ENCODE measurements around the gene CHSY3. TPM values are rescaled to one million over a fixed set of nuclear protein-coding genes. Genes with fewer than 3 reads are reported as not detected.

Gene CHSY3
- total RNA-seq, 4 donors from 2014 or later, result 0.84 to 4.3 (median 2.6) TPM

DNA sequence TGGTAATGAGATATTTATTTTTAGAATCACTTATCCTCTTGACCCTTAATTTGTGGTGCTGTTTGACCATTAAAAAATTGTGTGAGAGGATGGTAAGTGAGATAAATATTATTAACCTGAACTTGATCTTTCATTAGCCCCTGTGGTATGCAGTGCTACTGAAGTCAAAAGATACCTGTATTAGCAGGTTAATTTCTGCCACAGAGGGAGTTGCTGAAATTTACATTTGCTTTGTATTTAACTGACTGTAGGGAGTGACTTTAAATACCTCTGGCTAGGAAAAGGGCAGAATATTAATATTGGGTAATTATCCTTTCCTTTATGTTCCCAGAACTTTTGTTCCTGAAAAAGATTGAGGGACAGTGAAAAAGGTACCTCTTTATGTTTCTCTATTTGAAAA lies 133.6 kb downstream of the CHSY3 start:
- intact Hi-C loops (cut with DNase I; ENCODE audit: low total_unique reads), result no loop called here
- DNase-seq (ENCODE audit: low spot score in 2 of 2), result no peak
- TF ChIP-seq, protein P1, sequence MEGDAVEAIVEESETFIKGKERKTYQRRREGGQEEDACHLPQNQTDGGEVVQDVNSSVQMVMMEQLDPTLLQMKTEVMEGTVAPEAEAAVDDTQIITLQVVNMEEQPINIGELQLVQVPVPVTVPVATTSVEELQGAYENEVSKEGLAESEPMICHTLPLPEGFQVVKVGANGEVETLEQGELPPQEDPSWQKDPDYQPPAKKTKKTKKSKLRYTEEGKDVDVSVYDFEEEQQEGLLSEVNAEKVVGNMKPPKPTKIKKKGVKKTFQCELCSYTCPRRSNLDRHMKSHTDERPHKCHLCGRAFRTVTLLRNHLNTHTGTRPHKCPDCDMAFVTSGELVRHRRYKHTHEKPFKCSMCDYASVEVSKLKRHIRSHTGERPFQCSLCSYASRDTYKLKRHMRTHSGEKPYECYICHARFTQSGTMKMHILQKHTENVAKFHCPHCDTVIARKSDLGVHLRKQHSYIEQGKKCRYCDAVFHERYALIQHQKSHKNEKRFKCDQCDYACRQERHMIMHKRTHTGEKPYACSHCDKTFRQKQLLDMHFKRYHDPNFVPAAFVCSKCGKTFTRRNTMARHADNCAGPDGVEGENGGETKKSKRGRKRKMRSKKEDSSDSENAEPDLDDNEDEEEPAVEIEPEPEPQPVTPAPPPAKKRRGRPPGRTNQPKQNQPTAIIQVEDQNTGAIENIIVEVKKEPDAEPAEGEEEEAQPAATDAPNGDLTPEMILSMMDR (IDR thresholded peaks at IDR 0.05), result no peak
- no peak for TF ChIP-seq POLR2A (IDR thresholded peaks at IDR 0.05)
- no peak overlapping the region for H3K4me3 ChIP-seq (ENCODE audit: low read depth, poor library complexity, severe bottlenecking)

DNA sequence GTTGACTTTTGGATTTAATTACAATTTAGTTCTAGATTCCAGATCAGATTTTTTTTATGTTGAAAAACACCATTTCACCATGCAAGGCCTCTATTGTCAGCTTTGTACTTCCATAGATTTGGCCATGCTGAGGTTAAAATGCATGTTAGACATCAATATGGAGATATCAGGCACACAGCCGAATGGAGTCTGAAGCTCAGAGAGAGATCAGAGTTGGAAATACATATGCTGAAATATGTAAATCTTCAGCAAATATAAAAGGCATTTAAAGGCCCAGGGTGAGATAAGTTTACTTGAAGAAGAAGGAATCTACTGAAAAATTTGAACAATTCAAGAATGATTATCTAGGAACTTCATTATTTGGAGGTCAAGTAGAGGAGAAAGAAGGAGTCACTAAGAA lies 139.6 kb downstream of the CHSY3 start:
- DNase-seq (ENCODE audit: low spot score in 2 of 2), result no peak
- no peak overlapping the region for H3K4me3 ChIP-seq (ENCODE audit: low read depth, poor library complexity, severe bottlenecking)
- WGBS, 2 donors, result 86 to 100% methylated on average over 1 of the region's 1 CpG
- TF ChIP-seq POLR2A (IDR thresholded peaks at IDR 0.05), result no peak
- TF ChIP-seq, protein P1 (IDR thresholded peaks at IDR 0.05), result no peak
- intact Hi-C loops (cut with DNase I; ENCODE audit: low total_unique reads), result no loop called here

DNA sequence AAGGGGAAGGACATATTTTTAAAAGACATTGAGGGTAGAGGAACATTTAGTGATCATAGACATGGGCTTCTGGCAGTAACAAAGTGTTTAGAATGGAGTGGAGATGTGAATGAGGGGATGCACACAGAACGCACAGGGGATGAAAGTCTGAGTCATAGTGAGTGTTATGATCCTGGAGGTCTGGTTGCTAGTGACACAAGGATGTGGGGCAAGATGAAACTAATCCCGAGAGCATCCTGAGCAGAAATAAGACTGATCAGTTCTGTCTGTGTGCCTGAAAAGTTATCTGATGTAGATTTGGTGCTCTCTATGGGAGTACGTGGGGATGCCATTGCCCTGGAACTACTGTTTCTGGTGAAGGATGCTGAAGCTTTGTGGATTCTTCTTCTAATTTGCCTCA lies 141.1 kb downstream of the CHSY3 start:
- intact Hi-C loops (cut with DNase I; ENCODE audit: low total_unique reads), result no loop called here
- 66 to 80% methylated on average over 3 of the region's 3 CpGs for WGBS, 2 donors
- no peak for DNase-seq (ENCODE audit: low spot score in 2 of 2)
- TF ChIP-seq, protein P1 (IDR thresholded peaks at IDR 0.05), result no peak
- no peak overlapping the region for H3K4me3 ChIP-seq (ENCODE audit: low read depth, poor library complexity, severe bottlenecking)

DNA sequence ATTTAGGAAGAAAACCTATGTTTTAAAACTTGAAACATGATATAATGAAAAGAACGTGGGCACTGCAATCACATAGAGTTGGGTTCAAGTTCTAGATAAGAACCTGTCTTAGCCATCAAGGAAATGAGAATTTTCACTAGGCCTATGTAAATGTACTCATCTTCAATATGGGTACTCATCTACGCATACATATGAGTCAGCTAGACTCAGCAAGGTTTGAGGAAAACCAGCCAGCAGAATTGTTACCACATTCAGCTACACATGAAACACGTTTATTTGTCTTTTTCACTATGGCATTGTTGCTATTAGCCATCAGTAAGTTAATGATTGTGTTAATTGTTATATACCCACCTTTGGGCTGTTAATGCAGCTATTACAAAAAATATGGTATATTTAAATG lies 146.3 kb downstream of the CHSY3 start:
- no peak for DNase-seq (ENCODE audit: low spot score in 2 of 2)
- intact Hi-C loops (cut with DNase I; ENCODE audit: low total_unique reads), result no loop called here
- no peak overlapping the region for H3K4me3 ChIP-seq (ENCODE audit: low read depth, poor library complexity, severe bottlenecking)
- WGBS, 2 donors, result 87 to 89% methylated on average over 3 of the region's 3 CpGs
- TF ChIP-seq, protein P1 (IDR thresholded peaks at IDR 0.05), result no peak
- no peak for TF ChIP-seq POLR2A (IDR thresholded peaks at IDR 0.05)

DNA sequence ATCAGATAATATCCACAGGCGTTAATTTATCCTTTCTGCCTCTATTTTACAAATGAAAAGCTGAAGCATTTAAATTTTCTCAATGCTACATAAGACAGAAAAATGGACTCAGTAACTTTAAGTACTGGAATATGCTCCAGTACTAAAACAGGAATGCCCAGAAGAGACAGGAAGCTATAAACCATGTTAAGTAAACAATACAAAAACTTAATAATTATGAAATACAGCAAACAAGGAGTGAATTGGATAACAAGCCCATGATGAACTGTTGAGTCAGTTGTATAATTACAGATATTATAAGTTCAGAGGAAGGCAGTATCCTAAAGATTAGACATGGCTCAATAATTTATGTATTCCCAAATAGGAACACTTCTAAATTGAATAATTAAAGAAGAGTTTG lies 148.5 kb downstream of the CHSY3 start:
- TF ChIP-seq, protein P1 (IDR thresholded peaks at IDR 0.05), result no peak
- TF ChIP-seq POLR2A (IDR thresholded peaks at IDR 0.05), result no peak
- 77 to 79% methylated on average over 1 of the region's 1 CpG for WGBS, 2 donors
- intact Hi-C loops (cut with DNase I; ENCODE audit: low total_unique reads), result no loop called here
- no peak for DNase-seq (ENCODE audit: low spot score in 2 of 2)
- no peak overlapping the region for H3K4me3 ChIP-seq (ENCODE audit: low read depth, poor library complexity, severe bottlenecking)

DNA sequence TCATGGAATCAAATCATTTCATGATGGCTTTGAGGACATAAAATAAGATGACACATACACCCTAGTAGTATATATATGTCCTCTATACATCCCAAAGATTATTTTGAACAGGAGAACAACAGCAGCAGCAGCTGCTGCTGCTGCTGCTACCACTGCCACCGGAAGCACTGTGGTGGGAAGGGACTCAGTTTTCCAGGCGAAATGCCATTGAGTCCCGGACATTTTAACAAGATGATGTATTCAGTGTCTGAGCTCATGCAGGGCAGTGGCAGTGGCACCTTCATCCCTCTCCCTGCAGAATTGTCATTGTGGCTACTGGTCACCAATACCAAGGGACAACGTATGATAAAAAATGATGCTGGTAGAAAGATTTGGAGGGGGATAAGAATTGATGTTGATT lies 151.3 kb downstream of the CHSY3 start:
- H3K4me3 ChIP-seq (ENCODE audit: low read depth, poor library complexity, severe bottlenecking), result no peak overlapping the region
- no peak for TF ChIP-seq POLR2A (IDR thresholded peaks at IDR 0.05)
- TF ChIP-seq, protein P1 (IDR thresholded peaks at IDR 0.05), result no peak
- WGBS, 2 donors, result 61 to 65% methylated on average over 4 of the region's 4 CpGs
- DNase-seq (ENCODE audit: low spot score in 2 of 2), result no peak
- intact Hi-C loops (cut with DNase I; ENCODE audit: low total_unique reads), result no loop called here
